Duodenal mucosa (tissue), 2 donors: Measurements from ENCODE around the gene KRTAP10-10.
"Not testable (repeated sequence)": the region's sequence is repeated elsewhere in the genome, so short reads cannot be mapped to it uniquely, and the experiment has no call there.

Experiments
- H3K27ac ChIP-seq: one replicate; pipeline ENCODE4 v1.7.0; 2013; ENCODE audit warnings: low read depth, low read length
- H3K27me3 ChIP-seq, 2 donors: one replicate each; pipeline ENCODE4 v1.7.0; 2013; ENCODE audit warnings: low read length in 2 of 2, control low read depth in 1 of 2; ENCODE audit not compliant: insufficient read depth in 2 of 2, control insufficient read depth in 1 of 2
- H3K36me3 ChIP-seq, 2 donors: one replicate each; pipeline ENCODE4 v1.7.0; 2013; ENCODE audit warnings: low read length in 2 of 2, control low read depth in 1 of 2; ENCODE audit not compliant: insufficient read depth in 2 of 2, control insufficient read depth in 1 of 2
- H3K4me1 ChIP-seq, 2 donors: one replicate each; pipeline ENCODE4 v1.7.0; 2013; ENCODE audit warnings: low read length in 2 of 2, control low read depth in 1 of 2; ENCODE audit not compliant: insufficient read depth in 2 of 2, control insufficient read depth in 1 of 2
- H3K4me3 ChIP-seq, 2 donors: one replicate each; pipeline ENCODE4 v1.7.0; 2013; ENCODE audit warnings: low read length in 2 of 2, low read depth in 1 of 2
- H3K9ac ChIP-seq, 2 donors: one replicate each; pipeline ENCODE4 v1.7.0; 2013; ENCODE audit warnings: low read length in 2 of 2, low read depth in 1 of 2
- H3K9me3 ChIP-seq, 2 donors: one replicate each; pipeline ENCODE4 v1.7.0; 2013; ENCODE audit warnings: low read length in 2 of 2, control low read depth in 1 of 2; ENCODE audit not compliant: control insufficient read depth in 1 of 2

The KRTAP10-10 gene

GRCh38 chr21:44681861-44682579 lies 44.9 kb downstream of the KRTAP10-10 start, which contains the start of gene KRTAP12-1:
Gene KRTAP12-1, minus strand, starts transcription at chr21:44682163. Its CDS starts 40 bp downstream, at chr21:44682123.
- Histone ChIP-seq H3K9me3 (no peaks in the 10 kb centered on the region), H3K36me3 (no peaks in the 10 kb centered on the region), H3K27ac (no peak within 1 kb of the TSS), H3K4me3 (no peak within 1 kb of the TSS), H3K27me3 (peaks cover 3 to 6% of the 10 kb centered on the region in 2 donors), H3K4me1 (no peaks in the 10 kb centered on the region), H3K9ac (no peak within 1 kb of the TSS)

GRCh38 chr21:44682580-44683151 lies 45.5 kb downstream of the KRTAP10-10 start:
- H3K9me3 ChIP-seq = no peaks in the 10 kb centered on the region
- H3K36me3 ChIP-seq = no peaks in the 10 kb centered on the region
- H3K4me3 ChIP-seq = no peak overlapping the region
- peaks cover 7 to 12% of the 10 kb centered on the region in 2 donors for H3K27me3 ChIP-seq
- no peak overlapping the region for H3K27ac ChIP-seq
- no peak overlapping the region for H3K9ac ChIP-seq
- H3K4me1 ChIP-seq = no peaks in the 10 kb centered on the region

- H3K4me3 ChIP-seq = no peak overlapping the region
- H3K36me3 ChIP-seq = no peaks in the 10 kb centered on the region
- H3K4me1 ChIP-seq = no peaks in the 10 kb centered on the region
- no peak overlapping the region for H3K9ac ChIP-seq
- H3K27ac ChIP-seq = no peak overlapping the region
- peaks cover 8 to 14% of the 10 kb centered on the region in 2 donors for H3K27me3 ChIP-seq
- no peaks in the 10 kb centered on the region for H3K9me3 ChIP-seq
Observed at GRCh38 chr21:44684077-44684476, 46.9 kb downstream of the KRTAP10-10 start.

- Histone ChIP-seq H3K27me3 (peaks cover 8 to 14% of the 10 kb centered on the region in 2 donors), H3K9ac (no peak overlapping the region), H3K9me3 (no peaks in the 10 kb centered on the region), H3K4me3 (no peak overlapping the region), H3K4me1 (no peaks in the 10 kb centered on the region), H3K27ac (no peak overlapping the region), H3K36me3 (no peaks in the 10 kb centered on the region)
Observed at GRCh38 chr21:44684483-44684882, 47.3 kb downstream of the KRTAP10-10 start.

GRCh38 chr21:44685050-44685449 lies 47.9 kb downstream of the KRTAP10-10 start:
- not testable (repeated sequence) for H3K9me3 ChIP-seq, H3K4me3 ChIP-seq, H3K36me3 ChIP-seq, H3K9ac ChIP-seq, H3K4me1 ChIP-seq, H3K27ac ChIP-seq
- H3K27me3 ChIP-seq = peaks cover 11 to 14% of the 10 kb centered on the region in 2 donors

GRCh38 chr21:44686000-44686781 lies 49.0 kb downstream of the KRTAP10-10 start:
- Histone ChIP-seq H3K36me3 (no peaks in the 10 kb centered on the region), H3K4me3 (no peak overlapping the region), H3K4me1 (no peaks in the 10 kb centered on the region), H3K27me3 (peaks cover 11 to 18% of the 10 kb centered on the region in 2 donors), H3K27ac (no peak overlapping the region), H3K9me3 (no peaks in the 10 kb centered on the region), H3K9ac (no peak overlapping the region)

- no peak overlapping the region for H3K4me3 ChIP-seq
- no peaks in the 10 kb centered on the region for H3K36me3 ChIP-seq
- no peak overlapping the region for H3K27ac ChIP-seq
- H3K4me1 ChIP-seq = no peaks in the 10 kb centered on the region
- no peaks in the 10 kb centered on the region for H3K9me3 ChIP-seq
- no peak overlapping the region for H3K9ac ChIP-seq
- peaks cover 11 to 18% of the 10 kb centered on the region in 2 donors for H3K27me3 ChIP-seq
Observed at GRCh38 chr21:44686843-44687561, 49.8 kb downstream of the KRTAP10-10 start.

- Histone ChIP-seq H3K27ac (no peak overlapping the region), H3K4me1 (no peaks in the 10 kb centered on the region), H3K9ac (no peak overlapping the region), H3K27me3 (peaks cover 8 to 18% of the 10 kb centered on the region in 2 donors), H3K36me3 (no peaks in the 10 kb centered on the region), H3K9me3 (peaks cover under 1 to 2% of the 10 kb centered on the region in 2 donors), H3K4me3 (no peak overlapping the region)
Observed at GRCh38 chr21:44687671-44688070, 50.5 kb downstream of the KRTAP10-10 start.
